Stomach smooth muscle (tissue), 2 donors: ENCODE results near the gene CD300C.

Experiments
- H3K27ac ChIP-seq: one replicate; pipeline ENCODE4 v1.7.0; 2013; ENCODE audit warnings: mild to moderate bottlenecking, low read length, inconsistent platforms
- H3K27me3 ChIP-seq, 2 donors: one replicate each; pipeline ENCODE4 v1.7.0; 2013; ENCODE audit warnings: low read length in 2 of 2; ENCODE audit not compliant: insufficient read depth in 2 of 2, control insufficient read depth in 1 of 2
- H3K36me3 ChIP-seq, 2 donors: one replicate each; pipeline ENCODE4 v1.7.0; 2013; ENCODE audit warnings: low read length in 2 of 2; ENCODE audit not compliant: control insufficient read depth in 2 of 2, insufficient read depth in 2 of 2
- H3K4me1 ChIP-seq: one replicate; pipeline ENCODE4 v1.7.0; 2013; ENCODE audit warnings: low read length; ENCODE audit not compliant: control insufficient read depth, insufficient read depth
- H3K4me3 ChIP-seq, 2 donors: one replicate each; pipeline ENCODE4 v1.7.0; 2013; ENCODE audit warnings: low read length in 2 of 2
- H3K9ac ChIP-seq, 2 donors: one replicate each; pipeline ENCODE4 v1.7.0; 2013; ENCODE audit warnings: low read length in 2 of 2, mild to moderate bottlenecking in 1 of 2
- H3K9me3 ChIP-seq, 2 donors: one replicate each; pipeline ENCODE4 v1.7.0; 2013; ENCODE audit warnings: low read length in 2 of 2; ENCODE audit not compliant: control insufficient read depth in 2 of 2
- donor health status: healthy.
- donor health status: Pancreatic carcinoma.

CD300C gene

GRCh38 chr17:74531231-74531761 is 14.6 kb downstream of the CD300C start, which contains the start of gene CD300LB:
CD300LB (minus strand) TSS chr17:74531475; CDS start chr17:74531350, 125 bp downstream.
- peaks cover 0 to 2% of the 10 kb centered on the region in 2 donors for H3K27me3 ChIP-seq
- H3K36me3 ChIP-seq: no peaks in the 10 kb centered on the region
- H3K9me3 ChIP-seq: no peaks in the 10 kb centered on the region
- no peak within 1 kb of the TSS for H3K27ac ChIP-seq
- H3K4me1 ChIP-seq: no peaks in the 10 kb centered on the region
- no peak within 1 kb of the TSS for H3K9ac ChIP-seq
- H3K4me3 ChIP-seq: no peak within 1 kb of the TSS

DNA sequence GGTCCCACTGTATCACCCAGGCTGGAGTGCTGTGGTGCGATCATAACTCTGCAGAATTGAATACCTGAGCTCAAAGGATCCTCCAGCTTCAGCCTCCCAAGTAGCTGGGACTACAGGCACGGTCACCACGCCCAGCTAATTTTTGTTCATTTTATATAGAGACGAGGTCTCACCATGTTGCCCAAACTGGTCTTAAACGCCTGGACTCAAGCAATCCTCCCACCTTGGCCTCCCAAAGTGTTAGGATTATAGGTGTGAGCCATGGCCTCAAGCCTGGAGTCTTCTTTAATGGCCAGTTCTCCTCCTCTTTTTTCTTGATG is 15.1 kb downstream of the CD300C start:
- Histone ChIP-seq H3K27me3 (peaks cover 0 to 2% of the 10 kb centered on the region in 2 donors), H3K9ac (no peak overlapping the region), H3K4me3 (no peak overlapping the region), H3K36me3 (no peaks in the 10 kb centered on the region), H3K4me1 (no peaks in the 10 kb centered on the region), H3K9me3 (no peaks in the 10 kb centered on the region), H3K27ac (no peak overlapping the region)

DNA sequence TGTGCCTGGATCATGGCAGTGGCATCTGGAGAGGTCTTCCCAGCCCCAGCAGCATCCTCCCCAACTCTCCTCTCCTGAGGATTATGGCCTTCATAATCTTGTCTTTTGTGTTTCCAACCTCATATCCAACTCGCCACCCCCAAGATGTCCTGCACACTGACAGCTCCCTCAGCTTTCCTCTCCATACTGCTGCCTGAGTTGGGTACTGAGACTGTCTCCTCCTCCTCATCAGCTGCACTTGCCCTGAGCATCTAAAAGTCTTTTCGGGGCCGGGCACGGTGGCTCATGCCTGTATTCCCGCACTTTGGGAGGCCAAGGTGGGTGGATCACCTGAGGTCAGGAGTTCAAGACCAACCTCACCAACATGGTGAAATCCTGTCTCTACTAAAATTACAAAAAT is 16.7 kb downstream of the CD300C start:
- Histone ChIP-seq H3K9ac (no peak overlapping the region), H3K27me3 (peaks cover 0 to 2% of the 10 kb centered on the region in 2 donors), H3K9me3 (no peaks in the 10 kb centered on the region), H3K36me3 (no peaks in the 10 kb centered on the region), H3K4me3 (no peak overlapping the region), H3K27ac (no peak overlapping the region), H3K4me1 (no peaks in the 10 kb centered on the region)

DNA sequence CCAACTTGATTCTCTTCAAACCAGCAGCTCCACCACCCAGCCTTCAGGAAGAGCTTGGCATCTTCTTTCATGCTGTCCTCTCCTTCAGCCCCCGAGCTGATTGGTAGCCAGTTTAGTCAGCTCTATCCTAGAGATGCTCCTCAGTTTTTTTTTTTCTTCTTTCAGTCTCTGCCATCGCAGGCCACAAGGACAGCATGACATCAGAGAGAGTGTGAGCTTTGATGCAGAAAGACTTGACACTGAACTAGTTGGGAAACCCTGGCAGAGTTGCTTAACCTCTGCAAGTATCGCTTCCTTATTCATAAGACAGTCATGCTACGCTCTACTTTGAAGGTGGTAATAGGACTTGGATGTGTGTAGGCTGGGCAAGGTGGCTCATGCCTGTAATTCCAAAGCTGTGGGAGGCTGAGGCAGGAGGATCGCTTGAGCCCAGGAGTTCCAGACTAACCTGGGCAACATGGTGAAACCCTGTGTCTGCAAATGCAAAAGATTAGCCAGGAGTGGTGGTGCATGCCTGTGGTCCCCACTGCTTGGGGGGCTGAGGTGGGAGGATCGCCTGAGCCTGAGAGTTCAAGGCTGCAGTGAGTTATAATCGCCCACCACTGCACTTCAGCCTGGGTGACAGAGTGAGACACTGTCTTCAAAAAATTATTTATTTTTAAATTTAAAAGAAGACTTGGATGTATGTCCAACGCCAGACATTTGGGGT is 17.3 kb downstream of the CD300C start:
- H3K27ac ChIP-seq: no peak overlapping the region

DNA sequence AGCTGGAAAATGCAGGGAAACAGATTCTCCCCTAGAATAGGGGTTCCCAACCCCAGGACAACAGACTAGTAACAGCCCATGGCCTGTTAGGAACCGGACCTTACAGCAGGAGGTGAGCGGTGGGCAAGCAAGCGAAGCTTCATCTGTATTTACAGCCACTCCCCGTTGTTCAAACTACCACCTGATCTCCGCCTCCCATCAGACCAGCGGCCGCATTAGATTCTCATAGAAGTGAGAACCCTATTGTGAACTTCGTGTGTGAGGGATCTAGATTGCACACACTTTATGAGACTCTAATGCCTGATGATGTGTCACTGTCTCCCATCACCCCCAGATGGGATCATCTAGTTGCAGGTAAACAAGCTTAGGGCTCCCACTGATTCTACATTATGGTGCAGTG is 18.2 kb downstream of the CD300C start:
- Histone ChIP-seq H3K9ac (no peak overlapping the region), H3K36me3 (no peaks in the 10 kb centered on the region), H3K4me3 (no peak overlapping the region), H3K27me3 (peaks cover 0 to 2% of the 10 kb centered on the region in 2 donors), H3K4me1 (no peaks in the 10 kb centered on the region), H3K9me3 (peaks cover 0 to 9% of the 10 kb centered on the region in 2 donors), H3K27ac (no peak overlapping the region)

More for the DNA sequence above, 17.3 kb downstream of the CD300C start:
- H3K9me3 ChIP-seq: peaks cover 0 to under 1% of the 10 kb centered on the region in 2 donors
- no peaks in the 10 kb centered on the region for H3K36me3 ChIP-seq
- H3K4me3 ChIP-seq: no peak overlapping the region
- peaks cover 0 to 2% of the 10 kb centered on the region in 2 donors for H3K27me3 ChIP-seq
- no peak overlapping the region for H3K9ac ChIP-seq
- no peaks in the 10 kb centered on the region for H3K4me1 ChIP-seq

DNA sequence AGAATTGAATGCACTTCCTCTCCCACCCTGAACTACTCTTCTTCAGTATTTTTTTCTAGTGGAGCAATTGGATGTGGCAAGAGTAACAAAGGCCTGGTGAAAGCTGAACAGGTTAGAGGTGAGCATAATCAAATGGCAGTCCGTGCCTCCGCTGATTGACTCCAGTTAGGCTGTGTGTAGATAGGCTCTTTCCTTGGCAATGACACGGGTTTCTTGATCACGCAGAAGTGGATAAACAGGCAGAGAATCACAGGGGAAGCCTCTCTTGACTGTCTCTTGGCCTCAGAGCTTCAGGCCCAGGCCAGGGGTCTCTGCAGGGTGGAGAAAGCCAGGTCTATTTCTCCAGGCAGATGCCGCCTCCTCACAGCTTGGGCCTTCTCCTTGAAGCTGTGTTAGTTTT is 18.8 kb downstream of the CD300C start:
- H3K27ac ChIP-seq: no peak overlapping the region
- no peak overlapping the region for H3K9ac ChIP-seq
- H3K27me3 ChIP-seq: peaks cover 0 to 2% of the 10 kb centered on the region in 2 donors
- H3K4me1 ChIP-seq: no peaks in the 10 kb centered on the region
- H3K36me3 ChIP-seq: no peaks in the 10 kb centered on the region
- H3K9me3 ChIP-seq: peaks cover 0 to 9% of the 10 kb centered on the region in 2 donors
- H3K4me3 ChIP-seq: no peak overlapping the region

- Histone ChIP-seq H3K27me3 (peaks cover 0 to 2% of the 10 kb centered on the region in 2 donors), H3K4me3 (no peak overlapping the region), H3K27ac (no peak overlapping the region), H3K9ac (no peak overlapping the region), H3K9me3 (peaks cover 0 to 9% of the 10 kb centered on the region in 2 donors), H3K36me3 (no peaks in the 10 kb centered on the region), H3K4me1 (no peaks in the 10 kb centered on the region)
These were observed 19.2 kb downstream of the CD300C start for GRCh38 chr17:74526681-74527080.

GRCh38 chr17:74525781-74526288 is 20.1 kb downstream of the CD300C start:
- Histone ChIP-seq H3K4me3 (no peak overlapping the region), H3K9ac (no peak overlapping the region), H3K4me1 (no peaks in the 10 kb centered on the region), H3K36me3 (no peaks in the 10 kb centered on the region), H3K27ac (no peak overlapping the region), H3K27me3 (peaks cover 0 to 2% of the 10 kb centered on the region in 2 donors), H3K9me3 (peaks cover 0 to 9% of the 10 kb centered on the region in 2 donors)

DNA sequence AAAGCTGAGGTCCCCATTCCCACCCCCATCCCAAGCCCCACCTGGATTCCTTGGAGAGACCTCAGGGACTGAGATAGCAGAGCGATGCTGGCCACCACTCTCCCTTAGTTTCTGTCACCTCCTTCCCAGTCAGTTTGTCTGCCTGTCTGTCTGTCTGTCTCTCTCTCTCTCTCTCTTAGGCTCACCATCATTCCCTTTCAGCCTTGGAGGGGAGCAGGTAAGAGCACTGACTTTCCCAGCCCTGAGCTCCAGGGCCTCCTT is 20.5 kb downstream of the CD300C start:
- peaks cover 0 to 2% of the 10 kb centered on the region in 2 donors for H3K27me3 ChIP-seq
- no peak overlapping the region for H3K9ac ChIP-seq

DNA sequence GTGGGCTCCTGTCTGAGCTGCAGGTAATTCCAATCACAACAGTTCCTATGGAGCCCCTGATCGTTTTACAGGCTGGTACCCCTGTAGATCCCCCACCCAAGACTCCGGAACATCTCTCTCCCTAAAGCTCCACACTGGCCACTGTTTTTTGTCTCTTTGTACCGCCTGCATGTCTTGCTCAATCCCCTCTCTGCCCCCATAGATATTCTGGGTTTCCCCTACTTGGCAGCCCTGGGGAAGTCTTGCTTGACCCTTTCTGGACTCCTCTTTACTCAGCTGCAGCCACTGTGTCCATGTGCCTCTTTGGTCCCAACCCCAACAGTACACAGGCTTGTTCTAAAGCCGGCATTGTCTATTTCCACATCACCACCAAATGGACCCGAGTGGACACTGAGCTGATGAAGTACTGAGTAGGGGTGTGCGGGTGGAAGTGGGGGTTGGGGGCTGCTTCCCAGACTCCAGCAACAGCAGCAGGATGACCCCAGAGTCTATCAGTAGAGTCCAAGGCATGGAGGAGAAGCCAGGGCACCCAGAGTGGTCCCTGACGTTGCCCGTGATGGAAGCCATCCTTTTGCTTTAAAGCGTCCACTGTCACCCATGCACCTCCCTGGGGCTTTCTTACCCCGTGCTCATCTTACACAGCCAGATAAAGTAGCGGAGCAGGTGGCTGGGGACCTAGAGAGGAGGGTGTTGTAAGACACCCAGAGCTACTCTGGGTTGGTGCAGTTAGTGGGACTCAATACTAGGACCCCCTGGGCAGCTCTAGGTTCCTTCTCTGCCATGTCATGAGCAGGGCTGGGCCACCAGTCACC is 21.1 kb downstream of the CD300C start:
- Histone ChIP-seq H3K36me3 (no peaks in the 10 kb centered on the region), H3K9ac (no peak overlapping the region), H3K4me1 (no peaks in the 10 kb centered on the region), H3K27me3 (peaks cover 0 to 2% of the 10 kb centered on the region in 2 donors), H3K9me3 (peaks cover 0 to 9% of the 10 kb centered on the region in 2 donors), H3K4me3 (no peak overlapping the region), H3K27ac (no peak overlapping the region)

More for the DNA sequence above, 20.5 kb downstream of the CD300C start:
- H3K4me3 ChIP-seq: no peak overlapping the region
- peaks cover 0 to 9% of the 10 kb centered on the region in 2 donors for H3K9me3 ChIP-seq
- H3K4me1 ChIP-seq: no peaks in the 10 kb centered on the region
- H3K36me3 ChIP-seq: no peaks in the 10 kb centered on the region
- H3K27ac ChIP-seq: no peak overlapping the region
